Measurements from ENCODE around the gene NRM. TPM values are rescaled to one million over a fixed set of nuclear protein-coding genes. Genes with fewer than 3 reads are reported as not detected.

Gene NRM
- total RNA-seq, 1 donor from 2014 or later = 1.8 TPM

GRCh38 chr6:30689985-30690384 lies 799 bp downstream of the NRM start:
- ATAC-seq = no peak
- DNase-seq (ENCODE audit: low spot score) = no peak

GRCh38 chr6:30689022-30689865 lies 1.5 kb downstream of the NRM start:
- DNase-seq (ENCODE audit: low spot score) = no peak
- ATAC-seq = no peak

- DNase-seq (ENCODE audit: low spot score) = no peak
- no peak for ATAC-seq
Observed at GRCh38 chr6:30688569-30688968, 2.2 kb downstream of the NRM start.

GRCh38 chr6:30687659-30688431 lies 2.9 kb downstream of the NRM start:
- no peak for DNase-seq (ENCODE audit: low spot score)

GRCh38 chr6:30686908-30687658 lies 3.7 kb downstream of the NRM start:
- DNase-seq (ENCODE audit: low spot score) (peak; percentile 86), ATAC-seq (peak; percentile 63)

More at GRCh38 chr6:30687659-30688431, 2.9 kb downstream of the NRM start:
- ATAC-seq = no peak

- peak; percentile 87 for DNase-seq (ENCODE audit: low spot score)
- ATAC-seq = peak; percentile 72
Observed at GRCh38 chr6:30686009-30686907, 4.5 kb downstream of the NRM start, which contains the start of gene PPP1R18. Gene PPP1R18, minus strand, starts transcription at chr6:30686645. Its CDS starts 627 bp downstream, at chr6:30686018.

GRCh38 chr6:30685157-30686008 lies 5.4 kb downstream of the NRM start:
- DNase-seq (ENCODE audit: low spot score) (peak; percentile 54), ATAC-seq (no peak)

- ATAC-seq (no peak), DNase-seq (ENCODE audit: low spot score) (peak; percentile 58)
Observed at GRCh38 chr6:30684386-30685156, 6.2 kb downstream of the NRM start.

GRCh38 chr6:30683980-30684338 lies 6.8 kb downstream of the NRM start:
- no peak for DNase-seq (ENCODE audit: low spot score)
- ATAC-seq = no peak

- DNase-seq (ENCODE audit: low spot score) = no peak
Observed at GRCh38 chr6:30683183-30683979, 7.4 kb downstream of the NRM start.

GRCh38 chr6:30682143-30683117 lies 8.4 kb downstream of the NRM start:
- no peak for ATAC-seq
- peak; percentile 73 for DNase-seq (ENCODE audit: low spot score)

More at GRCh38 chr6:30683183-30683979, 7.4 kb downstream of the NRM start:
- ATAC-seq = no peak

- ATAC-seq (no peak), DNase-seq (ENCODE audit: low spot score) (no peak)
Observed at GRCh38 chr6:30681766-30682142, 9.0 kb downstream of the NRM start.

GRCh38 chr6:30679765-30680535 lies 10.8 kb downstream of the NRM start:
- ATAC-seq (no peak), DNase-seq (ENCODE audit: low spot score) (no peak)

GRCh38 chr6:30678964-30679726 lies 11.6 kb downstream of the NRM start:
- DNase-seq (ENCODE audit: low spot score) (peak; percentile 93), ATAC-seq (peak; percentile 88)

Measured in left lobe of liver (tissue), 2 donors.